ENCODE results near the gene WDFY1. TPM values are rescaled to one million over a fixed set of nuclear protein-coding genes. Genes with fewer than 3 reads are reported as not detected.
"Not testable (repeated sequence)": the region's sequence is repeated elsewhere in the genome, so short reads cannot be mapped to it uniquely, and the experiment has no call there.

The WDFY1 gene
- total RNA-seq, 1 donor from 2014 or later, result 41.1 TPM

GRCh38 chr2:223943135-223943534 lies 2.0 kb downstream of the WDFY1 start:
- H3K4me3 Mint-ChIP-seq, result peak overlapping the region; percentile 95
- no peaks in the 10 kb centered on the region for H3K9me3 Mint-ChIP-seq
- DNase-seq (ENCODE audit: low read depth, low spot score), result no peak
- H3K27me3 Mint-ChIP-seq (ENCODE audit: low read depth), result no peaks in the 10 kb centered on the region
- H3K27ac Mint-ChIP-seq (ENCODE audit: unreplicated experiment), result no peak overlapping the region
- H3K4me1 Mint-ChIP-seq, result peaks cover 39% of the 10 kb centered on the region
- peaks cover 2% of the 10 kb centered on the region for H3K36me3 Mint-ChIP-seq (ENCODE audit: low read depth)
- no peak for TF ChIP-seq CTCF (conservative IDR thresholded peaks at IDR 0.05)

- Mint-ChIP-seq H3K27me3 (ENCODE audit: low read depth) (no peaks in the 10 kb centered on the region), H3K36me3 (ENCODE audit: low read depth) (peaks cover 2% of the 10 kb centered on the region), H3K4me3 (peak overlapping the region; percentile 81), H3K9me3 (no peaks in the 10 kb centered on the region), H3K27ac (ENCODE audit: unreplicated experiment) (no peak overlapping the region), H3K4me1 (peaks cover 33% of the 10 kb centered on the region)
- no peak for TF ChIP-seq CTCF (conservative IDR thresholded peaks at IDR 0.05)
- DNase-seq (ENCODE audit: low read depth, low spot score), result no peak
These were observed 3.4 kb downstream of the WDFY1 start for GRCh38 chr2:223941579-223942277.

DNA sequence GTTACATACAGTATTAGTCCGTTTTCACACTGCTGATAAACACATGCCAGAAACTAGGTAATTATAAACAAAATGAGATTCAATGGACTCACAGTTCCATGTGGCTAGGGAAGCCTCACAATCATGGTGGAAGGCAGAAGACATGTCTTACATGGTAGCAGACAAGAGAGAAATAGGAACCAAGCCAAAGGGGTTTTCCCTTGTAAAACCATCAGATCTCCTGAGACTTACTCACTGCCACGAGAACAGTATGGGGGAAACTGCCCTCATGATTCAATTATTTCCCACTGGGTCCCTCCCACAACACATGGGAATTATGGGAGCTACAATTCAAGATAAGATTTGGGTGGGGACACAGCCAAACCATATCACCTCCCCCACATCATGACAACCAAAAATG lies 5.7 kb downstream of the WDFY1 start:
- not testable (repeated sequence) for DNase-seq (ENCODE audit: low read depth, low spot score); H3K9me3 Mint-ChIP-seq; H3K36me3 Mint-ChIP-seq (ENCODE audit: low read depth); H3K27ac Mint-ChIP-seq (ENCODE audit: unreplicated experiment); H3K27me3 Mint-ChIP-seq (ENCODE audit: low read depth); H3K4me3 Mint-ChIP-seq
- peaks cover 36% of the 10 kb centered on the region for H3K4me1 Mint-ChIP-seq

- Mint-ChIP-seq H3K27me3 (ENCODE audit: low read depth) (no peaks in the 10 kb centered on the region), H3K4me3 (no peak overlapping the region), H3K9me3 (no peaks in the 10 kb centered on the region), H3K36me3 (ENCODE audit: low read depth) (peaks cover 2% of the 10 kb centered on the region), H3K4me1 (peaks cover 24% of the 10 kb centered on the region), H3K27ac (ENCODE audit: unreplicated experiment) (no peak overlapping the region)
- DNase-seq (ENCODE audit: low read depth, low spot score), result no peak
- TF ChIP-seq CTCF (conservative IDR thresholded peaks at IDR 0.05), result no peak
These were observed 7.6 kb downstream of the WDFY1 start for GRCh38 chr2:223937535-223937934.

DNA sequence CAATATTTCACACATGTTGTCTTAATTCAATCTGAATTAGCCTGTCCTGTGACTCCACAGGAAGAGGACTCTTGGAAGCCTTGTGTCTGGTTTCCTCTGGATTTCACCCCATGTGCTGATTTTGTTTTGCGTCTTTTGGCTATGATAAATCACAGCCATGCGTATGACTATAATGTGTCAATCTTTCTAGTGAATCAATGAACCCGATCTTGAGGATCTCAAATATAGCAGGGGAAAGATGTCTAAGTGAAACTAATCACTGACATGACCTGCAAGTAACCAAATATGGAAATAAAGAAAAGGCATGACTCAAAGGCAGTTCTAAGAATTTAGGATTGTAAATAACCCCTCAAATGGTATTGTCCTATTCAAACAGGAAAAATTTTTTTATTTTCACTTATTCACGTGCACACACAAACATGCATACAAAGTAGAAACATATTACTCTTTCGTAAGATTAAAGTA lies 8.2 kb downstream of the WDFY1 start:
- no peak for DNase-seq (ENCODE audit: low read depth, low spot score)
- peaks cover 23% of the 10 kb centered on the region for H3K4me1 Mint-ChIP-seq

More for the DNA sequence above, 8.2 kb downstream of the WDFY1 start:
- TF ChIP-seq CTCF (conservative IDR thresholded peaks at IDR 0.05), result no peak
- Mint-ChIP-seq H3K27ac (ENCODE audit: unreplicated experiment) (no peak overlapping the region), H3K27me3 (ENCODE audit: low read depth) (no peaks in the 10 kb centered on the region), H3K4me3 (no peak overlapping the region), H3K9me3 (no peaks in the 10 kb centered on the region), H3K36me3 (ENCODE audit: low read depth) (peaks cover 2% of the 10 kb centered on the region)
